HG03442 (cell line): ENCODE results near the gene DMXL1.

Experiments
- ATAC-seq: cut with Tn5 transposase; IDR thresholded peaks from one replicate; pipeline ENCODE4 v1.9.1; 2021; ENCODE audit warnings: mild to moderate bottlenecking, moderate library complexity; ENCODE audit not compliant: unreplicated experiment

Gene DMXL1

DNA sequence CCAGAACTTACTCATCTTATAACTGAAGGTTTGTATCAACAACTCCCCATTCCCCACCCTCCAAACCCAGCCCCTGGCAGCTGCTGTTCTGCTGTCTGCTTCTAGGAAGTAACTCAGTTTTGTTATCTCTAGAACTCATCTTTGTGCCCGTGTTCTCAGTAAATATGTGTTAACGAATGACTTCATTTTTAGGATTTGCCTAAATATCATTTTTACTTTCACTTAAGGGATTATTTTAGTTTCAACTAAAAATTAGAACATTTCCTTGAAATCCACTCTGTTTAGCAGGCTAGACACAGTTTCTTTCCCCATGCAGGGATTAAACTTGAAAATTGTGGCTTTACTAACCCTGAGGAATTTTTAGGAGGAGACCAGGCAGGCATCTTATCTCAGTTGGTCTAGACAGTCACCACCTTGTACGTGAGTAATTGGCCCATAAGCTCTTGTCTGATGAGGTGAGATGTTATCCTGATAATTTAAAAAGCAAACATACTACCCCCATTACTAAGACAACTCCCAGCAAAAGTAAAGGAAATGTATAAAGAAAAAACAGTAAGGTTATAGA lies 216.7 kb downstream of the DMXL1 start:
- peak; percentile 35 for ATAC-seq

DNA sequence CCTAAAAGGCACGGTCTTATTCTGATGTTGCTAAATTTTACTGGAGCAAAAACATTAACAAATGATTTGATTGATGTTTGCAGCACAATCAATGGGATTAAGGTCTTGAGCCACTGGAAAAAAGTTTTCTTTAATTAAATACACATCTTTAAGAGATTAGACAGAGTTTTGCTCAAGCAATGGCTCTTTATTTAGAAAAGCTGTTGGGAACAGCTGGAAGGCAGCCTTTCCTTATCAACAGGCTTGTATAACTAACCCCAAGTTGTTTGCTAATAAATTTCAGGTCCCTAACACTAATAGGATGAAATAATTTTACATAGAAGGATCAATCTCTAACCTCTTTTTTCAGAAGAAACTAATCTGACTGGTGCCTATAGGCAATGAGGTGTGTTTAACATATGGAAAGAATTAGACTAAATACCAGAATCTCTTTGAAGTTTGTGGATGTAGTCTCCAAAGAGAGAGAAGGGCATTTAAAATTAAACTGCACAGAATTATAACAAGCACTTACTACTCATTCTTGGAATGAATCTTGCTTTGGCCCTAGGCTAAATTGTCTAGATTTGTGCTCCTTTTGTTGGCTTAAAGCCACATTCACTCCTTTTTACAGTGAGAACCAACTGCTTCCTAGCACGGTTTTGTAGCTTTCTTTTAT lies 217.6 kb downstream of the DMXL1 start:
- ATAC-seq = no peak

GRCh38 chr5:119289438-119290044 lies 218.7 kb downstream of the DMXL1 start:
- ATAC-seq = no peak

- ATAC-seq = peak; percentile 90
Observed at GRCh38 chr5:119290161-119290569, 219.3 kb downstream of the DMXL1 start.

- no peak for ATAC-seq
Observed at GRCh38 chr5:119290607-119291006, 219.7 kb downstream of the DMXL1 start.

GRCh38 chr5:119291056-119291455 lies 220.2 kb downstream of the DMXL1 start:
- ATAC-seq = no peak

- no peak for ATAC-seq
Observed at GRCh38 chr5:119291877-119292276, 221.0 kb downstream of the DMXL1 start.

DNA sequence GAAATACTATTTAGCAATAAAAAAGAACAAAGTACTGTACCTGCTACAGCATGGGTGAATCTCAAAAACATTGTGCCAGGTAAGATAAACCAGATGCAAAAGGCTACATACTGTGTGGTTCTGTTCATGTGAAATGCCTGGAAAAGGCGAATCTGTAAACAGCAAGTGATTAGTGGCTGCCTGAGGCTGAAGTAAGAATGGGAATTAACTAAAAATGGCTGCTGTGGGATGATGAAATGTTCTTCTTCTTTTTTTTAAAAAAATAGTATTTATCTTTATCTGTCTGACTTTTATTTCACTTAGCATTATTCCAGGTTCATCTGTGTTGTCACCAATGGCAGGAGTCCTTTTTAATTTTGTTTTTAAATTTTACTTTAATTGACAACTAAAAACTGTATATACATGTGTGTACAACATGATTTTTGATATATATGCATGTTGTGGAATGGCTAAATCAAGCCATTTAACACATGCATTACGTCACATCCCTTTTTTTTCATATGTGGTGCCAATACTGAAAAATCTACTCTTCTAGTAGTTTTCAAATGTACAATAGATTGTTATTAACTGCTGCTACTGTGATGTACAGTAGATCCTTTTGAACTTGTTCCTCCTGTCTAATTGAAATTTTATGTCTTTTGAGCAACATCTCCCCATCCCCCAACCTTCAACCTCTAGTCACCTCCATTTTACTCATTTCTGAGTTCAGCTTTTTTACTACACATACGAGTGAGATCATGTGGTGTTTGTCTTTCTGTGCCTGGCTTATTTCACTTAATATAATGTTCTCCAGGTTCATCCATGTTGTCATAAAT lies 222.0 kb downstream of the DMXL1 start:
- no peak for ATAC-seq

GRCh38 chr5:119293516-119293829 lies 222.6 kb downstream of the DMXL1 start:
- ATAC-seq = no peak
